ENCODE measurements around the gene MT1M.
A peak's percentile ranks its signal among the peaks of the same experiment; 100 is the strongest.

The MT1M gene

DNA sequence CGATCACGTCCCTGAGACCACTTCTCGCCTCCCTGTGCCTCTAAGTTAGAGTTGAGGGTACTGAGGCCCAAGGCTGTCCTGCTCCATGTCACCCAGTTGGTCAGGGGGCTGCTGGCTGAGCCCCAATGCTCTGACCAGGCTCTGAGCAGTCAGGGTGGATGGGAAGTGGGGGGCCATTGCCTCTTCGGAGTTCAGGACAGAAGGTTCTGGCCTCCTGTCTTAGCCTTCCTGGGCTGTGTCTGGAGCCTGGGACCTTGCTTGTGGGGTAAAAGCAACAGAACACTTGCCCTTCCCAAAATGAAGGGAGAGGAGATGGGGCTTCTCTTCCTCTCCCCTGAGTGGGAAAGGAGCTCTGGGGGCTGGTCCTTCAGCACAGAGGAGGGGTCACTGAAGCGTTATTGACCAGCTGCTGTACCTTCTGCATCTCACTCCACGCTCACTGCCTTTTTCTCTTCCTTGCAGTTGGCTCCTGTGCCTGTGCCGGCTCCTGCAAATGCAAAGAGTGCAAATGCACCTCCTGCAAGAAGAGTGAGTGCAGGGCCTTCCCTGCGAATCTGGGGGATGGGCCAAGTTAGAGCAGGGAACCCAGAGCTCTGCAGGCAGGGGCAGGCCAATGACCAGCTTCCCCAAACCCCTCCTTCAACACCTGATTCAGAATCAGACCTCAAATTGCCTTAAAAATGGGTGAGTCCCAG lies 50.4 kb downstream of the MT1M start:
- TF ChIP-seq EZH2 (IDR thresholded peaks at IDR 0.05): no peak
- no peak for TF ChIP-seq POLR2AphosphoS5 (IDR thresholded peaks at IDR 0.05; ENCODE audit: borderline replicate concordance, low read depth, low read length)
- TF ChIP-seq FOXP2 (optimal IDR thresholded peaks at IDR 0.05; ENCODE audit: control extremely low read depth, extremely low read length, insufficient read depth): no peak
- peak overlapping the region; percentile 72 for H3K4me3 ChIP-seq
- H3K9ac ChIP-seq (ENCODE audit: insufficient read length): peak overlapping the region; percentile 54
- H3K9me3 ChIP-seq (ENCODE audit: low read depth, low read length): no peaks in the 10 kb centered on the region
- DNase-seq (ENCODE audit: low read depth, low spot score): no peak
- H3K36me3 ChIP-seq (ENCODE audit: insufficient read depth, low read length): no peaks in the 10 kb centered on the region
- H3K27ac ChIP-seq: no peak overlapping the region
